ENCODE data around the gene TESK1.

Gene TESK1
- long read RNA-seq, partial matches to known transcripts, result 14 of 14 reads
- long read RNA-seq, other reads (novel, unspliced or antisense), result 0 of 14 reads

GRCh38 chr9:35604578-35605350 is at the start of gene TESK1:
TESK1 (plus strand) TSS chr9:35605262; CDS start chr9:35605620, 358 bp downstream.
- Histone ChIP-seq H3K27ac (replicated peaks) (peak within 1 kb of the TSS; percentile 49), H3K4me3 (replicated peaks; ENCODE audit: insufficient read depth, low read length) (peak within 1 kb of the TSS; percentile 60), H3K27me3 (ENCODE audit: insufficient read depth, poor library complexity, severe bottlenecking) (no peaks in the 10 kb centered on the region)
- no peak for TF ChIP-seq CTCF (IDR thresholded peaks at IDR 0.05; ENCODE audit: insufficient read depth, low read length)
- TF ChIP-seq SPI1 (IDR thresholded peaks at IDR 0.05; ENCODE audit: borderline replicate concordance, low read depth), result no peak
- no peak for TF ChIP-seq POLR2AphosphoS5 (IDR thresholded peaks at IDR 0.05; ENCODE audit: low read depth)
- TF ChIP-seq REST (IDR thresholded peaks at IDR 0.05; ENCODE audit: insufficient replicate concordance, low read depth), result no peak
- no peak for TF ChIP-seq GABPA (IDR thresholded peaks at IDR 0.05; ENCODE audit: low read depth)
- DNase-seq (ENCODE audit: low read depth in 1 of 2, low spot score in 1 of 2), result peak in 1 of 2 experiments; percentile 50

GRCh38 chr9:35555881-35556280 is 49.2 kb upstream of the TESK1 start:
- Histone ChIP-seq H3K27ac (replicated peaks) (no peak overlapping the region), H3K4me3 (replicated peaks; ENCODE audit: insufficient read depth, low read length) (no peak overlapping the region), H3K27me3 (ENCODE audit: insufficient read depth, poor library complexity, severe bottlenecking) (no peaks in the 10 kb centered on the region)
- DNase-seq (ENCODE audit: low read depth in 1 of 2, low spot score in 1 of 2), result no peak
- TF ChIP-seq POLR2AphosphoS5 (IDR thresholded peaks at IDR 0.05; ENCODE audit: low read depth) (no peak), REST (IDR thresholded peaks at IDR 0.05; ENCODE audit: insufficient replicate concordance, low read depth) (no peak), SPI1 (IDR thresholded peaks at IDR 0.05; ENCODE audit: borderline replicate concordance, low read depth) (no peak), GABPA (IDR thresholded peaks at IDR 0.05; ENCODE audit: low read depth) (no peak), CTCF (IDR thresholded peaks at IDR 0.05; ENCODE audit: insufficient read depth, low read length) (no peak)

- DNase-seq (ENCODE audit: low read depth in 1 of 2, low spot score in 1 of 2), result no peak
- no peaks in the 10 kb centered on the region for H3K27me3 ChIP-seq (ENCODE audit: insufficient read depth, poor library complexity, severe bottlenecking)
- no peak overlapping the region for H3K27ac ChIP-seq (replicated peaks)
- H3K4me3 ChIP-seq (replicated peaks; ENCODE audit: insufficient read depth, low read length), result no peak overlapping the region
- TF ChIP-seq POLR2AphosphoS5 (IDR thresholded peaks at IDR 0.05; ENCODE audit: low read depth), result no peak
- TF ChIP-seq SPI1 (IDR thresholded peaks at IDR 0.05; ENCODE audit: borderline replicate concordance, low read depth), result no peak
- no peak for TF ChIP-seq GABPA (IDR thresholded peaks at IDR 0.05; ENCODE audit: low read depth)
- no peak for TF ChIP-seq REST (IDR thresholded peaks at IDR 0.05; ENCODE audit: insufficient replicate concordance, low read depth)
Observed at GRCh38 chr9:35556776-35557175, 48.3 kb upstream of the TESK1 start.
